NCI-H2171 treated with DMSO at 0.1 percent for 48 hours (cell line): ENCODE measurements around the gene SLC12A5.

Experiments
- DNase-seq: peaks from one replicate; lab custom pipeline; 2025; lab: John Stamatoyannopoulos, UW

The SLC12A5 gene

DNA sequence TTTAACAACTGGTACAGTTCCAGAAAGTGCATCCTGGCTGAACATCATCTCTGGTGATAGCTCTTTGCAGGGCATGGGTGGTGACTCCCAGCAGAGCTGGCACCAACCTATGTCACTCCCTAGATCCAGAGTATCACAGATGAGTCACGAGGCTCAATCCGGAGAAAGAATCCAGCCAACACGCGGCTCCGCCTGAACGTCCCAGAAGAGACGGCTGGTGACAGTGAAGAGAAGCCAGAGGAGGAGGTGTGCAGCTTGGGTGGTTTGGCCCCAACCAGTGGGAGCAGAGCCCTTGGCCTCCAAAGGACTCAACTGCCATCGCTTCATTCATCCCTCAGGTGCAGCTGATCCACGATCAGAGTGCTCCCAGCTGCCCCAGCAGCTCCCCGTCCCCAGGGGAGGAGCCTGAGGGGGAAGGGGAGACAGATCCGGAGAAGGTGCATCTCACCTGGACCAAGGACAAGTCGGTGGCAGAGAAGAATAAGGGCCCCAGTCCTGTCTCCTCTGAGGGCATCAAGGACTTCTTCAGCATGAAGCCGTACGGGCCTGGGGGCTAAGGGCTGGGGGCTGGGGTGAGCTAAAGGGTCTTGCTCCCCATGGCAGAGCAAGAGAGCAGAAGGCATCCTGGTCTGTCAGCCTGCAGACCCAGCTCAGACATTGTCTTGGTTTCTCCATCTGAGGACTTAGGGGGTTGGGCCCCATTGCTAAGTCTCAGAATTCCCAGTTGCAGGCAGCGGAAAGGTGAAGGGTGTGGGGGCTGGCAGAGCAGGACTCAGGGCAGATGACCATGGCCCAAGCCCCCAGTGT, 27.2 kb downstream of the SLC12A5 start:
- DNase-seq: no peak

GRCh38 chr20:46056970-46057855, 28.2 kb downstream of the SLC12A5 start:
- no peak for DNase-seq

DNA sequence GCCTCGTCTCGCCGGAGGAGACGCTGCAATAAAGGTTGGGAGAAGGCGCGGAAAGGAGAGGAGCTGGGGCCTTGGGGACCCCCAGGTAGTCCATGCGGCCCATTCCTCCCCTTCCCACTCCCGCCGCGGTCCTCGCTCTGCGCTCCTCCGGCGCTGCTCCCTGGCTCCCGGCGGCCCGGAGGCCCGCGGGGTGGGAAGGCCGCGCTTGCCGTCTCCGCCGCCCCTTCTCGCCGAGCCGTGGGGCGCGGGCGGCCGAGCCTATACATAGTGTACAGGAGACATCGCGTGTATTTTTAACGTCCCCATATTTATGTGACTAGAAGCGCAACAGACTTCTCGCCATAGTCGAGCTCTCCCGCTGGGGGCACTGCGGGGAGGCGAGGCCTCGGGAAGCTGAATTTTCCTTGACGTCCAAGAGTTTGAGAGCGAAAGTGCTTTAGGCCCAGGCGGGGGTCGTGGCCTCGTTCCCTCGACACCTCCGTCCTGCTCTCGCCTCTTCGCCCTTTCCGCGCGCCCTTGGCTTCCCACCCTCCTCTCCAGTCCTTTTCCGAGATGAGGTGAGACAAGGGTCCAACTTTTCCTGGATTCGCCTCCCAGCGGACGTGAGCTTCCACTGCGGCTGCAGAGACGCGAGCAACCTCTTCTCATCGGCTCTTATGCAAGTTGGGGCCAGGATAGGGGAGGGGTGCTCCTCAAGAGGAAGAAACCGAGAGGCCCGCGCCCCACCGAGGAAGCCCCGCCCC, 29.0 kb downstream of the SLC12A5 start:
- no peak for DNase-seq

- no peak for DNase-seq
Observed at GRCh38 chr20:46058599-46059281, 29.7 kb downstream of the SLC12A5 start.

- DNase-seq: no peak
Observed at GRCh38 chr20:46060301-46060881, 31.4 kb downstream of the SLC12A5 start.

DNA sequence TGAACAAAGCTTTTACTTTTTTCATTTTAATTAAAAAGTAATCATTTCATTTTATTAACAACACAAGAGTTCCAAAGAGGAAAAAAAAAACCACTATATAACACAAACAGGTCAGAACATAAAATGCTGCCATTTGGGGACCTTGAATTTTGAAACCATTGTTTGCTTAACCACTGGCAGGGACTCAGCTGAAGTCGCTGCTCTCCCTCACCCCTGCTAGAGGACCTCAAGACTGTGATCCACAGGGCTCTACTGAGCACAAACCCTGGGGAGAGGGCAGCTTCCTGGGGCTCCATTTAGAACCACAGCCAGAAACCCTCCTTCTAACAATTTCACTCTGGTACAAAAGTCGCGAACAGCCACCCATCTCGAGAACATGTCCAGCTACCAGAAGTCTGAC, 32.0 kb downstream of the SLC12A5 start:
- no peak for DNase-seq

DNA sequence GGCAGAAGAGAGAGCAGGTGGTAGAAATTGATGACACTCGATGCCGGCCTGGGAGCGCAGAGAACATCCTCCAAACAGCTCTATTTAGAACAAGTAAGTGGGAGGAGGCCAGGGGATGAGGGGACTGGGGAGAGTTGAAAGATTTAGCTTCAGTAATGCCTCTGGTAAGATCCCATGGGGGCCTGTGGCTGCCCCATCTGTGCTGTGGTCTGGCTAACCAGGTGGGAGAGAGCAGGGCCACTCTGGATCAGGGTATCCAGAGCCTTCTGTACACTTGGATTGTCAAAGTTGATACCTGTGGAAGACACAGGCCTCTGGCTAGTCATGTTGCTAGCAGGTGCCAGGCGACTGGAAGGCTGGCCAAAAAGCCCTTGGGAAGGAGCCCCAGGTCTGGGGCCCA, 33.1 kb downstream of the SLC12A5 start:
- peak; percentile 57 for DNase-seq

GRCh38 chr20:46062621-46063020, 33.6 kb downstream of the SLC12A5 start:
- DNase-seq: no peak

DNA sequence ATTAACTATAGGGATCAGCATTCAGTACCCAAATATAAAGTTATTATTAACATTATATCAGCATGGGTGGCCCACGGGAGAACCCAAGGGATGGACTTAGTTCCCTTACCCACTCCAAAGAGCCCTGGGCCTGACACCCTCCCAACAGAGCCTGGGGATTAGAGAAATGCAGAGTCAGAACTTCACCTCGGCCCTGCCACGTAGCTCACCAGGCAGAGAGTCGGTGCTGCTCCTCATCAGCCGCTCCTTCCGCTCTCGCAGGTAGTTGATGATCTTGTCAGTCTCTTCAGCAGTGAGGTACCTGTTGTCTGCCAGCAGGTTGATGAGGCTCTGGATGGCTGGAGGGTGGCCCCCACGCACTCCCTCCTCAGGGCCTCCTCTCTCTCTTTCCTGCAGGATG, 34.1 kb downstream of the SLC12A5 start:
- no peak for DNase-seq

- no peak for DNase-seq
Observed at GRCh38 chr20:46063652-46064054, 34.6 kb downstream of the SLC12A5 start.

DNA sequence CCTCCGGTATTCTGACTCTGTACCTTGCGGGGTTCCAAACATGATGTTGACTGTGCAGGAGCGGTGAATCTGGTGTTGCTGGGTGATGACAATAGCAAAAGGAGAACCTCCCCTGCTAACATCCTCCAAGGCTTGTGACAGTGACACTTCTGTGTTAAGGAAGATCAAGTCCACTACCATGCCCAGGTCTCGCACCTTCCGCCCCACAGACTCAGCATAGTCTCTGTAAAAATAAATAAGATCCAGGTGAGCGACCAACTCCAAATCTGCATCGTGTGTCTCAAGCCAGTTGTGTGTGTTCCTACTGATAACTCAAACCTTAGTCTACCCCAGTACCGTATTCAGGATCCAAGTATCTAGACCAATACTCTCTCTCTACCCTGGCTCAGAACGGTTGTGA, 36.0 kb downstream of the SLC12A5 start:
- DNase-seq: no peak

DNA sequence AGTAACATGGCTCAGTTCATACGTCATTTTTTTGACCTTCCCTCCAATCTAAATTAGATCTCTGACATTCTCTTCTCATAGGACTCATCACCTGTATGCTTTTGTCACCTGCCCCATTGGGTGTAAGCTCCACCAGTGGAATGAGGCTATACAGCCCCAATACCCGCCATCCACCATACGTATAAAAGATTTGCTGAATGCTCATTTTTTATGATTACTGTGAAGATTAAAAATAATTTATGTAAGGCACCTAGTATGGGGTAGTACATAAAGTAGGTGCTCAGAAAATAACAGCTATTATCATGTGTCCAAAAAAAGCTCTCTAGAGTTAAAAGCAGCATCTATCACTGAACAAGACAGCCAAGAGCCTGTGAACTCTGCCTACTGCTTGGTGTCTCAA, 36.7 kb downstream of the SLC12A5 start:
- DNase-seq: no peak

DNA sequence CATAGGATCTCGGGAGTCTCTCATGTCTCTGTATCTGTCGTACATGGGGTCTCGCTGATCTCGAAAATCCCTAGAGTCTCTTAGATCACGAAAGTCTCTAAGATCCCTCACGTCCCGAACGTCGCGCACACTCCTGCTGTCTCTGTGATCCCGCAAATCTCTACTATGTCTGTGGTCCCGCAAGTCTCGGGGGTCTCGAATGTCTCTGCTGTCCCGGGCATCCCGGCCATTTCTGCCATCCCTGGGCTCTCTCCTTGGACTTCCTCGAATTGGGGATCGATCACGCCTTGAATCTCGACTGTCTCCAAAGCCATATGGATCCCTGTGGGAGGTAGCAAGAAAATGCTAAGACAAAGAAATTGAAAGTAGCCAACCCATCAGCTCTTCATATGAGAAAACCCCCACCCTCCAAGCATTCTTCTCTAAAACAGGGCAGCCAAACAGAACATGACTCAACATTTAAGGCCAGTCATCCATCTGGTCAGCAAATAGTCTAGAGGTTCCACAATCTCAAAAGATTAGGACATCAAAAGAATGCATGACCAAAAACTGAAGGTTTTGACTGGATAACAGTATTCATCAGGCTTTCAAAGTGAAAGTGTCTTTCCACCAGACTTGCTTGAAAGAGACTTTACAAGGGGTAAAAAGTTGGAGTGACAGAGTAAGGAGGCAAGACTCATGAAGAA, 41.3 kb downstream of the SLC12A5 start:
- DNase-seq: no peak

GRCh38 chr20:46071573-46071972, 42.6 kb downstream of the SLC12A5 start:
- DNase-seq: no peak

GRCh38 chr20:46073024-46073423, 44.0 kb downstream of the SLC12A5 start:
- no peak for DNase-seq

GRCh38 chr20:46073443-46073842, 44.4 kb downstream of the SLC12A5 start:
- peak; percentile 33 for DNase-seq

GRCh38 chr20:46074006-46074405, 45.0 kb downstream of the SLC12A5 start:
- no peak for DNase-seq

- no peak for DNase-seq
Observed at GRCh38 chr20:46076806-46077205, 47.8 kb downstream of the SLC12A5 start.

DNA sequence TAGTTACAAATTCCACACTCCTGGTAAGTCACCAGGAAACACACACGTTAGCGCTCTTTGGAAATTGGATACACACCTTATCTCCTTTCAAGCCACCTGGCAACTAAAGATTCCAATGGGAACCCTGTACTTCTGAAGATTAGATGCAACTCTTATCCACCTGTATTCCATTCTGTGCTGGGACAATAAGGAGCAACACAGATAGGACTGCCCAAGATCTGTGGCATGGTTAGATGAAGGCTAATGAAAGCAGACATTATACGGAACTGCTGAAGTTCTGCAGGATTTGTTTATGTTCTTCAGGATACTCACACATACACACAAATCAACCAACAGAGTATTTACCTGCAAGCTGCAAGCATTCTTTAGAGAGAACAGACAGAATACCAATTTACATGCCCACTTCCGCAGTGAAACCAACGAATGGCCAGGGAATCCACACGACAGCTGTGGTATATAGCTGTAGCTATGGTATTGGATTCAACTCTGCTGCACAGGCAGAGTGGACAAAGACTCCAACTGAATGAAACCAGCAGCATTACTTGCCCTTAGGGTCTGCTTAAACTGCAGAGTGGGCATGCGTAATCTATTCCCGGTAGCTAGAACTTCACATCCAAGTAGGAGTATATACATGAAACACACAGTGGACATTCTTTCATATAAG, 48.8 kb downstream of the SLC12A5 start:
- peak; percentile 74 for DNase-seq

DNA sequence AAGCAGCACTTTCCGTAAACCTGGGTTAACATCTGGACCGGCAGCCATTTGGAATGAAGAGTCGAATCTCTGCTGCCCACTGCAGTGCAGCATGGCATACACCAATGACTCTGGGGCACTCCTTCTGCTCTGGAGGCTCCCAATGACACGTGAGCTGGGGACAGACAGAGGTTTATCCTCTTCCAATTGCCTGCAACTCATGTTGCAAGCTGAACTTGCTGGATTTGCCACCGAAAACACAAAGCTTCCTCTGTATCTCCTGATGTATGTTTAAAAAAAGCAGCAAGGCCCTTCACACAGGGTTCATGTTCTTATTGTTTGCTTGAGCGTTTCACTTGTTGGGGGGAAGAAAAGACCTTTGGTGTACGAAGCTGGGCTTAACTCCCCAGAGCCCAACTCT, 49.9 kb downstream of the SLC12A5 start:
- no peak for DNase-seq
